ENCODE results near the gene ZNF302. TPM values are rescaled to one million over a fixed set of nuclear protein-coding genes. Genes with fewer than 3 reads are reported as not detected.

ZNF302 gene
- polyA plus RNA-seq, 1 donor from 2014 or later, result 107 TPM

GRCh38 chr19:34732612-34733211 is 55.2 kb downstream of the ZNF302 start:
- Histone ChIP-seq H3K36me3 (ENCODE audit: insufficient read depth, low read length) (peaks cover 3% of the 10 kb centered on the region), H3K9me3 (ENCODE audit: low read length) (no peaks in the 10 kb centered on the region), H2AFZ (ENCODE audit: low read depth, low read length) (no peak overlapping the region), H3K9ac (ENCODE audit: low read length) (peak overlapping the region; percentile 95), H3K4me2 (ENCODE audit: low read length) (no peak overlapping the region), H3K9me2 (ENCODE audit: insufficient read depth, low read length) (no peaks in the 10 kb centered on the region), H3K27ac (ENCODE audit: low read length) (peak overlapping the region; percentile 95), H3K27me3 (ENCODE audit: insufficient read depth, low read depth, low read length) (no peaks in the 10 kb centered on the region), H4K20me1 (ENCODE audit: insufficient read depth) (no peaks in the 10 kb centered on the region), H3K79me2 (replicated peaks; ENCODE audit: insufficient read depth, low read length) (no peaks in the 10 kb centered on the region), H3K4me3 (ENCODE audit: low read length) (peak overlapping the region; percentile 99), H3F3A (ENCODE audit: insufficient read depth, low read length, poor library complexity, severe bottlenecking) (no peaks in the 10 kb centered on the region)
- TF ChIP-seq EP300 (conservative IDR thresholded peaks at IDR 0.05; ENCODE audit: poor library complexity, severe bottlenecking), result no peak
- TF ChIP-seq SMC3 (conservative IDR thresholded peaks at IDR 0.05; ENCODE audit: poor library complexity), result no peak
- TF ChIP-seq TAF1 (IDR thresholded peaks at IDR 0.05; ENCODE audit: low read depth), result no peak
- TF ChIP-seq RAD21 (conservative IDR thresholded peaks at IDR 0.05), result no peak
- TF ChIP-seq EZH2 (IDR thresholded peaks at IDR 0.05; ENCODE audit: borderline replicate concordance, insufficient read depth, low read length, poor library complexity, severe bottlenecking), result no peak
- no peak for TF ChIP-seq REST (IDR thresholded peaks at IDR 0.05; ENCODE audit: borderline replicate concordance)
- no peak for TF ChIP-seq POLR2AphosphoS5 (IDR thresholded peaks at IDR 0.05)
- no peak for TF ChIP-seq CTCF (IDR thresholded peaks at IDR 0.05; ENCODE audit: poor library complexity, severe bottlenecking)
- TF ChIP-seq MXI1 (conservative IDR thresholded peaks at IDR 0.05; ENCODE audit: poor library complexity, severe bottlenecking), result no peak

- Histone ChIP-seq H3K9me2 (ENCODE audit: insufficient read depth, low read length) (no peaks in the 10 kb centered on the region), H3K79me2 (replicated peaks; ENCODE audit: insufficient read depth, low read length) (no peaks in the 10 kb centered on the region), H3K9me3 (ENCODE audit: low read length) (no peaks in the 10 kb centered on the region), H3K4me2 (ENCODE audit: low read length) (peak overlapping the region; percentile 92), H3F3A (ENCODE audit: insufficient read depth, low read length, poor library complexity, severe bottlenecking) (no peaks in the 10 kb centered on the region), H3K27ac (ENCODE audit: low read length) (peak overlapping the region; percentile 95), H3K4me3 (ENCODE audit: low read length) (peak overlapping the region; percentile 99), H2AFZ (ENCODE audit: low read depth, low read length) (peak overlapping the region; percentile 96), H3K36me3 (ENCODE audit: insufficient read depth, low read length) (peaks cover 8% of the 10 kb centered on the region), H3K27me3 (ENCODE audit: insufficient read depth, low read depth, low read length) (no peaks in the 10 kb centered on the region), H3K9ac (ENCODE audit: low read length) (peak overlapping the region; percentile 95), H4K20me1 (ENCODE audit: insufficient read depth) (no peaks in the 10 kb centered on the region)
- TF ChIP-seq RAD21 (conservative IDR thresholded peaks at IDR 0.05) (peak; percentile 24), EZH2 (IDR thresholded peaks at IDR 0.05; ENCODE audit: borderline replicate concordance, insufficient read depth, low read length, poor library complexity, severe bottlenecking) (no peak), MXI1 (conservative IDR thresholded peaks at IDR 0.05; ENCODE audit: poor library complexity, severe bottlenecking) (peak; percentile 92)
Observed at GRCh38 chr19:34733266-34733745, 55.8 kb downstream of the ZNF302 start.
